22Rv1 (cell line): ENCODE data around the gene TAC3.

Experiments used
- CTCF ChIP-seq: fragments of 450-650 bp; IDR thresholded peaks from 2 replicates; pipeline ENCODE4 v1.5.1; 2017; ENCODE audit warnings: mild to moderate bottlenecking
- ZFX ChIP-seq: fragments of 450-650 bp; IDR thresholded peaks from 2 replicates; pipeline ENCODE4 v1.6.1; 2017; ENCODE audit warnings: antibody characterized with exemption, borderline replicate concordance

- no peak for TF ChIP-seq CTCF
- TF ChIP-seq ZFX: no peak
These were observed 19.4 kb downstream of the TAC3 start for GRCh38 chr12:56996793-56997545.
